Gastroesophageal sphincter (tissue), 3 donors: ENCODE data around the gene KHNYN.

Source experiments
- CTCF ChIP-seq, 4 experiments: fragments of 200-600 bp in 2 of 4; fragments of 450-650 bp in 2 of 4; sonication (generic) in 1 of 4; IDR thresholded peaks; one replicate each; pipeline ENCODE4 v1.5.1; 2017 to 2019; ENCODE audit warnings: antibody characterized with exemption in 4 of 4, mild to moderate bottlenecking in 2 of 4, moderate library complexity in 2 of 4
- POLR2A ChIP-seq, 2 donors: fragments of 450-650 bp; IDR thresholded peaks; one replicate each; pipeline ENCODE4 v1.6.1; 2017; ENCODE audit warnings: antibody characterized with exemption in 2 of 2, mild to moderate bottlenecking in 2 of 2, moderate library complexity in 1 of 2

GRCh38 chr14:24432259-24433131 is 2.7 kb downstream of the KHNYN start:
- no peak for TF ChIP-seq CTCF (IDR thresholded peaks at IDR 0.05)
- peak in 1 of 2 donors; percentile 8 for TF ChIP-seq POLR2A (IDR thresholded peaks at IDR 0.05)
